Activated B cell treated with CpG ODN at 0.5 μM for 24 hours (primary cell): ENCODE measurements around the gene CS. TPM values are rescaled to one million over a fixed set of nuclear protein-coding genes. Genes with fewer than 3 reads are reported as not detected.

ENCODE experiments used
- ATAC-seq: fragments of 200-7000 bp; cut with Tn5 transposase; one replicate; pipeline ENCODE4 v1.10.0; 2021; ENCODE audit warnings: low read depth, mild to moderate bottlenecking, moderate library complexity
- CTCF ChIA-PET: fragments of 350-600 bp; sonication (Branson Sonifier 250); formaldehyde crosslinking; loops from one replicate; lab custom pipeline; 2021; ENCODE audit warnings: antibody characterized with exemption; lab: Charles Lee
- POLR2A ChIA-PET: fragments of 350-600 bp; sonication (Branson Sonifier 250); formaldehyde crosslinking; loops from one replicate; lab custom pipeline; 2021; ENCODE audit warnings: antibody characterized with exemption; lab: Charles Lee
- DNase-seq: peaks from one replicate; pipeline ENCODE4 v3.0.0; 2022
- H3K27ac Mint-ChIP-seq: one replicate; pipeline ENCODE4 v1.8.0; 2020; ENCODE audit warnings: mixed read lengths
- H3K27me3 Mint-ChIP-seq: one replicate; pipeline ENCODE4 v1.8.0; 2021; ENCODE audit warnings: mixed read lengths
- H3K36me3 Mint-ChIP-seq: one replicate; pipeline ENCODE4 v1.8.0; 2021; ENCODE audit warnings: low read depth, mixed read lengths
- H3K4me1 Mint-ChIP-seq: one replicate; pipeline ENCODE4 v1.8.0; 2021; ENCODE audit warnings: mixed read lengths
- H3K4me3 Mint-ChIP-seq: one replicate; pipeline ENCODE4 v1.8.0; 2020; ENCODE audit warnings: mild to moderate bottlenecking, mixed read lengths
- H3K9me3 Mint-ChIP-seq: one replicate; pipeline ENCODE4 v1.8.0; 2020; ENCODE audit warnings: mixed read lengths
- intact Hi-C: fragments of 100-400 bp; cut with micrococcal nuclease; formaldehyde crosslinking; loops from one replicate; pipeline ENCODE4 v1.15.1; 2024
- total RNA-seq: library from RNA; stranded (reverse); gene quantifications from 2 replicates; pipeline ENCODE4 v1.2.3, GENCODE V29; 2022
- TF ChIP-seq, protein P1 (sequence below): fragments of 200-600 bp; IDR thresholded peaks from one replicate; pipeline ENCODE4 v1.8.0; 2022; ENCODE audit warnings: antibody characterized with exemption, mild to moderate bottlenecking

Gene CS
- total RNA-seq, 1 donor from 2014 or later: 233 TPM

DNA sequence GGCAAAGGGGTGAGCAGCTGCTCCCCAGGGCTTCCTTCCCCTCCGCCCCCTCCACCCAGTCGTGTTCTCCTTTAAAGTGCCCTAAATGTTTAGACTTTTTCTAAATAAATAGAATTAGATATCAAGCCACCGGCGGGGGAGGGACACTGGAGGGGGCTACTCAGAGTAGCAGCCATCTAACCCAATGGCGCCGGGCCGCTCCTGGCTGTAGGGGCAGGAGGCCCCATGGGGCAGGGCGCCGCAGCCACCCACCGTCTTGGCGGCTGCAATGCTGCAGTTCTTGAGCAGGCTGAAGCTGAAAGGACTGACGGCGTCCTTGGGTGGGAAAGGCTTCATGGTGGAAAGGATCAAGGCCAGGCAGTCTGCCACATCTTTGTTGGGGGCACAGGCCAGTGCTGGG is 57.1 kb downstream of the CS start:
- CTCF ChIA-PET: no interaction called here

DNA sequence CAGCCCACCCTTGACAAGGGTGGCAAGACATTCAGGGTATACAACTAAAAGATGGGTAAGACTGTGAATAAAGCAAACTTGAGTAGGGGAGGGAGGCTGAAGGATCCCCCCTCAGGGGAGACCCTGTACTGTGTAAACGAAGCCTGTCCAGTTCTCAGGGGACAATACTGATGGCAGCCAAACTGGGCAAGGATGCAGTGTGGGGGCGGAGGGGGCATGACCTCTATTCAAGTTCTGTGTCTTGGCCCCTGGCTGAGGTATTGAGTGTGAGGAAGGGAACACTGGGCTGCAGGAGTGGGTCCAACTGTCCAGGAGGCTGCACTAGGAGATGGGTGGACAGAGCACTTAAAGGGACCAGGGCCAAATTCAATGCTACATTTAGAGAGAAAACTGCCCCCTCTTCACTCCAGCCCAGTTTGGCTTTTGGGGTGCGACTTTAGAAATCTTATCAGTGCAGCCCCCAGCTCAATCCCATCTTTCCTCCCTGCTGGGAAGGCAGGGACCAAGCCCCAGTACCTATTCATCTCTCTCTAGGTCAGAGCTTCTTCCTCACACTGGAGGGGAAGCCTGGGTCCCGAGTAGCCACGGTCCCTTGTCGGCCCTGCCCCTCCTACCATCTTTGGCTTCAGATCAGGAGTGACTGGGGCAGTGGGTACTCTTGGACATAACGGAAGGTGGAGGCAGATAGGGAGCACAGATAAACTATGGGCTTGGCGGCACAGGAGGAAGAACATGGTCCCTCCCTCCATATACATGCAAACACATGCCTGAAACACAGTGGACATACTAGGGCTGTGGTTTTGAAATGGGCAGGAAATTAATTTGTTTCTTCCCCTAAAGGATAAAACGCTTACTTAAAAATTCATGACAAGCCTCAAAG is 58.5 kb downstream of the CS start:
- DNase-seq (no peak), ATAC-seq (no peak)
- TF ChIP-seq, protein P1, sequence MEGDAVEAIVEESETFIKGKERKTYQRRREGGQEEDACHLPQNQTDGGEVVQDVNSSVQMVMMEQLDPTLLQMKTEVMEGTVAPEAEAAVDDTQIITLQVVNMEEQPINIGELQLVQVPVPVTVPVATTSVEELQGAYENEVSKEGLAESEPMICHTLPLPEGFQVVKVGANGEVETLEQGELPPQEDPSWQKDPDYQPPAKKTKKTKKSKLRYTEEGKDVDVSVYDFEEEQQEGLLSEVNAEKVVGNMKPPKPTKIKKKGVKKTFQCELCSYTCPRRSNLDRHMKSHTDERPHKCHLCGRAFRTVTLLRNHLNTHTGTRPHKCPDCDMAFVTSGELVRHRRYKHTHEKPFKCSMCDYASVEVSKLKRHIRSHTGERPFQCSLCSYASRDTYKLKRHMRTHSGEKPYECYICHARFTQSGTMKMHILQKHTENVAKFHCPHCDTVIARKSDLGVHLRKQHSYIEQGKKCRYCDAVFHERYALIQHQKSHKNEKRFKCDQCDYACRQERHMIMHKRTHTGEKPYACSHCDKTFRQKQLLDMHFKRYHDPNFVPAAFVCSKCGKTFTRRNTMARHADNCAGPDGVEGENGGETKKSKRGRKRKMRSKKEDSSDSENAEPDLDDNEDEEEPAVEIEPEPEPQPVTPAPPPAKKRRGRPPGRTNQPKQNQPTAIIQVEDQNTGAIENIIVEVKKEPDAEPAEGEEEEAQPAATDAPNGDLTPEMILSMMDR: no peak
- no peaks in the 10 kb centered on the region for H3K9me3 Mint-ChIP-seq
- H3K36me3 Mint-ChIP-seq: peaks cover 70% of the 10 kb centered on the region
- POLR2A ChIA-PET: no interaction called here
- no peak overlapping the region for H3K4me3 Mint-ChIP-seq
- no peaks in the 10 kb centered on the region for H3K27me3 Mint-ChIP-seq
- intact Hi-C loops: no loop called here
- H3K4me1 Mint-ChIP-seq: peaks cover 10% of the 10 kb centered on the region
- CTCF ChIA-PET: no interaction called here
- H3K27ac Mint-ChIP-seq: no peak overlapping the region

More for the DNA sequence above, 57.1 kb downstream of the CS start:
- TF ChIP-seq, protein P1: no peak
- Mint-ChIP-seq H3K4me3 (no peak overlapping the region), H3K9me3 (no peaks in the 10 kb centered on the region), H3K4me1 (peaks cover 10% of the 10 kb centered on the region), H3K27me3 (no peaks in the 10 kb centered on the region), H3K27ac (no peak overlapping the region), H3K36me3 (peaks cover 80% of the 10 kb centered on the region)
- ATAC-seq: no peak
- intact Hi-C loops: no loop called here
- DNase-seq: no peak
- POLR2A ChIA-PET: no interaction called here

DNA sequence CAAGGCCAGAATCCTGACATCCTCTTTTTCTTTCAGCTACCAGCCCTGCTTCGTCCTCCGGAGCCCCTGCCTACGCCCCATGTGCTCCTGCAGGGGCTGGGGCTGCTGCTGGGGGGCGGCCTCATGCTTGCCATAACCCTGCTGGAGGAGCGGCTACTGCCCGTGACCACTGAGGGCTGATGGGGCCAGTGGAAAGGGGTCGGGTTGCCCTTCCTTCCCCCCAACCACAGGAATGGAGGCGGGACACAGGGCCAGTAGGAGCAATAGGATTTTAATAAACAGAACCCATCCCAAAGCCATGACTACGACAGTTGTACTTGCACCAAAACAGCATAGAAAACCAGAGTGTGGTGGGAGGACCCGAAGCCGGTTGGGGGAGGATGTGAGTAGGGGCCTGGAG is 62.6 kb downstream of the CS start:
- Mint-ChIP-seq H3K4me1 (peaks cover 8% of the 10 kb centered on the region), H3K4me3 (no peak overlapping the region), H3K36me3 (peaks cover 41% of the 10 kb centered on the region), H3K27me3 (no peaks in the 10 kb centered on the region), H3K27ac (no peak overlapping the region), H3K9me3 (no peaks in the 10 kb centered on the region)
- no peak for DNase-seq
- TF ChIP-seq, protein P1: no peak
- intact Hi-C loops: no loop called here
- ATAC-seq: no peak
- POLR2A ChIA-PET: interaction anchor here (0.9 kb wide), 1 partner anchor 48 kb away, joined by 11 read pairs; the partner anchor contains the start of gene SMARCC2
- CTCF ChIA-PET: no interaction called here

DNA sequence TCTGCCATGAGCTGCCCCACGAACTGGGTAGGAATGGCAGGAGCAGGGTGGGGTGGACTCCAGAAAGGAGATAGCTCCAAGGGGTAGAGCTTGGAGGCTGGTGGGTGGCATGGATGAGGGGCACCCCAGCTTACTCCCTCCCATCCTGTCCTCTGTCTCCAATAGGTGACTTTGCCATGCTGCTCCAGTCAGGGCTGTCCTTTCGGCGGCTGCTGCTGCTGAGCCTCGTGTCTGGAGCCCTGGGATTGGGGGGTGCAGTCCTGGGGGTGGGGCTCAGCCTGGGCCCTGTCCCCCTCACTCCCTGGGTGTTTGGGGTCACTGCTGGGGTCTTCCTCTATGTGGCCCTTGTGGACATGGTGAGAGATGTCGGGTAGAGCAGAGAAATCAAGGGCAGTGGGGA is 63.1 kb downstream of the CS start:
- Mint-ChIP-seq H3K27ac (no peak overlapping the region), H3K27me3 (no peaks in the 10 kb centered on the region), H3K4me1 (peaks cover 2% of the 10 kb centered on the region), H3K4me3 (no peak overlapping the region), H3K36me3 (peaks cover 35% of the 10 kb centered on the region), H3K9me3 (no peaks in the 10 kb centered on the region)
- CTCF ChIA-PET: no interaction called here
- intact Hi-C loops: no loop called here
- POLR2A ChIA-PET: interaction anchor here (0.9 kb wide), 1 partner anchor 47 kb away, joined by 11 read pairs; the partner anchor contains the start of gene SMARCC2
- no peak for ATAC-seq
- TF ChIP-seq, protein P1: no peak
- no peak for DNase-seq

DNA sequence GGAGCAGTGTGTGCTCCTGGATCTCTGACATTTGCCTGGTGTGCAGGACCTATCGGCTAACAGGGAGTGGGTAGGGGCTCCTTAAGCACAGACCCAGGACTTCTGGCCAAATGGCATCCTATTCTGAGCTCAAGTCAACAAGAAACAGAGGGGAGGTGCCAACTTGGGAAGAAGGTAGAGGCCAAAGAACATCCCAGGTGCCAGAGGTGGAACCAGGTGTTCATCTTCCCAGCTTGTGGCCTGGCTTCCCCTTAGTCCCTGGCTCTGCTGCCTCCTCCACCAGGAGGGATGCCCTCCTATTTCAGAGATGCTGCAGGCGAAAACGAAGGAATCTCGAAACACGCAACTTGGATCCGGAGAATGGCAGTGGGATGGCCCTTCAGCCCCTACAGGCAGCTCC is 64.0 kb downstream of the CS start:
- POLR2A ChIA-PET: no interaction called here
- CTCF ChIA-PET: no interaction called here
- Mint-ChIP-seq H3K4me3 (no peak overlapping the region), H3K27me3 (no peaks in the 10 kb centered on the region), H3K36me3 (peaks cover 26% of the 10 kb centered on the region), H3K4me1 (no peaks in the 10 kb centered on the region), H3K9me3 (no peaks in the 10 kb centered on the region), H3K27ac (no peak overlapping the region)
- intact Hi-C loops: no loop called here
- DNase-seq: no peak
- TF ChIP-seq, protein P1: no peak
- no peak for ATAC-seq
